DOHH2 (cell line): ENCODE results near the gene PLXNB3.

Experiments
- H3F3A ChIP-seq: fragments of 200-600 bp; sonication (generic), shearing (Covaris generic); 2 replicates; pipeline ENCODE4 v1.6.0; 2016; ENCODE audit warnings: antibody characterized with exemption, mild to moderate bottlenecking; ENCODE audit not compliant: control insufficient read depth, insufficient read depth
- H3K27ac ChIP-seq: fragments of 200-600 bp; sonication (generic); 2 replicates; pipeline ENCODE4 v1.5.1; 2014; ENCODE audit warnings: low read depth, mild to moderate bottlenecking, low read length, moderate library complexity
- H3K27me3 ChIP-seq: fragments of 200-600 bp; sonication (generic); 2 replicates; pipeline ENCODE4 v1.6.1; 2014; ENCODE audit warnings: mild to moderate bottlenecking, low read length, mixed read lengths; ENCODE audit not compliant: control insufficient read depth
- H3K36me3 ChIP-seq: fragments of 200-600 bp; sonication (generic); 2 replicates; pipeline ENCODE4 v1.6.1; 2014; ENCODE audit warnings: mild to moderate bottlenecking, low read length, moderate library complexity, mixed read lengths; ENCODE audit not compliant: control insufficient read depth
- H3K4me1 ChIP-seq: fragments of 200-600 bp; sonication (generic); 2 replicates; pipeline ENCODE4 v1.6.1; 2014; ENCODE audit warnings: mild to moderate bottlenecking, low read length, mixed read lengths; ENCODE audit not compliant: control insufficient read depth
- H3K4me2 ChIP-seq: fragments of 200-600 bp; sonication (generic); 2 replicates; pipeline ENCODE4 v1.6.0; 2014; ENCODE audit warnings: mild to moderate bottlenecking, low read length, moderate library complexity
- H3K4me3 ChIP-seq: fragments of 200-600 bp; sonication (generic); 2 replicates; pipeline ENCODE4 v1.5.1; 2014; ENCODE audit warnings: mild to moderate bottlenecking, low read length, mixed read lengths
- H3K79me2 ChIP-seq: fragments of 200-600 bp; sonication (generic); 2 replicates; pipeline ENCODE4 v1.6.1; 2014; ENCODE audit warnings: mild to moderate bottlenecking, low read length, mixed read lengths; ENCODE audit not compliant: control insufficient read depth
- H3K9me2 ChIP-seq: fragments of 200-600 bp; sonication (generic); replicated peaks from 2 replicates; pipeline ENCODE4 v1.6.1; 2014; ENCODE audit warnings: mild to moderate bottlenecking, low read length, mixed read lengths; ENCODE audit not compliant: control insufficient read depth
- H3K9me3 ChIP-seq: fragments of 200-600 bp; sonication (generic); 2 replicates; pipeline ENCODE4 v1.6.1; 2014; ENCODE audit warnings: antibody characterized with exemption, low read length, mixed read lengths; ENCODE audit not compliant: control insufficient read depth, insufficient read depth
- H4K20me1 ChIP-seq: fragments of 200-600 bp; sonication (generic); 2 replicates; pipeline ENCODE4 v1.6.0; 2014; ENCODE audit warnings: low read depth, mild to moderate bottlenecking, antibody characterized with exemption, low read length, moderate library complexity; ENCODE audit not compliant: control insufficient read depth, insufficient read depth
- CTCF ChIP-seq: fragments of 200-600 bp; sonication (generic); IDR thresholded peaks from one replicate; pipeline ENCODE4 v1.5.1; 2014; ENCODE audit warnings: antibody characterized with exemption, mild to moderate bottlenecking, low read depth, low read length; ENCODE audit not compliant: poor library complexity, severe bottlenecking
- EZH2phosphoT487 ChIP-seq: fragments of 200-600 bp; sonication (generic); IDR thresholded peaks from 2 replicates; pipeline ENCODE4 v1.6.1; 2017; ENCODE audit warnings: borderline replicate concordance, mild to moderate bottlenecking, antibody characterized with exemption, low read length, moderate library complexity, mixed read lengths

Gene PLXNB3

GRCh38 chrX:153738056-153738605 is 25.9 kb upstream of the PLXNB3 start:
- no peaks in the 10 kb centered on the region for H3K36me3 ChIP-seq
- no peaks in the 10 kb centered on the region for H4K20me1 ChIP-seq
- no peak for TF ChIP-seq EZH2phosphoT487
- no peak for TF ChIP-seq CTCF
- H3K79me2 ChIP-seq = no peaks in the 10 kb centered on the region
- H3K27me3 ChIP-seq = no peaks in the 10 kb centered on the region
- H3K27ac ChIP-seq = no peak overlapping the region
- no peaks in the 10 kb centered on the region for H3K9me2 ChIP-seq
- peaks cover 12% of the 10 kb centered on the region for H3K4me1 ChIP-seq
- no peak overlapping the region for H3K4me2 ChIP-seq
- H3K9me3 ChIP-seq = no peaks in the 10 kb centered on the region
- no peak overlapping the region for H3K4me3 ChIP-seq
- no peaks in the 10 kb centered on the region for H3F3A ChIP-seq

DNA sequence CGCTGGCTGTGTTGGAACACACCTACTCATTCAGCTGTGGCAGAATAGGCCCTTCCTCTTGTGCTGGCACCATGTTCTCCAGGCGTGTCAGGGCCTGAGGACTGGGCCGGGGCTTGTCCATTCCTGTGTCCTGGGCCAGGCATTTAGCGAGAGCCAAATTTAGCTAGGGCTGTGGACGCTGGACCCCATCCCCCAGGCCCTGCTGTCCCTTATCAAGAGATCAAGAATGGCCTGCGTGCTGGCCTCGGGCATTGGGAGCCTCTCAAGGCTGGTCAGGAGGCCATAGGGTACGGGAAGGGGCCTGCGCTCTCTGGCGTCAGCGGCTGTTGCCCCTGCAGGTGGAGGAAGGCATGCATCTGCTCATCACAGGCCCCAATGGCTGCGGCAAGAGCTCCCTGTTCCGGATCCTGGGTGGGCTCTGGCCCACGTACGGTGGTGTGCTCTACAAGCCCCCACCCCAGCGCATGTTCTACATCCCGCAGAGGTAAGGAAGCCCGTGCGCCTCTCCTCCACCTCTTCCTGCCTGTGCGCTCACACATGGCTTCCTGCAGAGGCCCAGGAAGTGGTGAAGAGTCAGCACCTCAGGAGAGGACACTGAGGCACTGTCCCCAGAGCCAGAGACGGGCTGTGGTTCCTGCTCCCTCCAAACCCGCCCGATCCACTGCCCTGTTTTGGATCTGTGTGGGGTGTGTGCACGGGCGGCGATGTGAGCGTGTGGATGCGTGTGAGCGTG is 24.1 kb upstream of the PLXNB3 start:
- no peaks in the 10 kb centered on the region for H3K9me2 ChIP-seq
- no peaks in the 10 kb centered on the region for H3K36me3 ChIP-seq
- no peak overlapping the region for H3K4me2 ChIP-seq
- no peaks in the 10 kb centered on the region for H3K79me2 ChIP-seq
- H3K4me3 ChIP-seq = no peak overlapping the region
- H4K20me1 ChIP-seq = no peaks in the 10 kb centered on the region
- H3K9me3 ChIP-seq = no peaks in the 10 kb centered on the region
- H3K27me3 ChIP-seq = no peaks in the 10 kb centered on the region
- H3K4me1 ChIP-seq = peaks cover 14% of the 10 kb centered on the region
- no peaks in the 10 kb centered on the region for H3F3A ChIP-seq
- TF ChIP-seq CTCF = no peak
- TF ChIP-seq EZH2phosphoT487 = no peak
- no peak overlapping the region for H3K27ac ChIP-seq

GRCh38 chrX:153740631-153741222 is 23.3 kb upstream of the PLXNB3 start:
- Histone ChIP-seq H3K27ac (no peak overlapping the region), H3K4me1 (peaks cover 6% of the 10 kb centered on the region), H3K36me3 (no peaks in the 10 kb centered on the region), H3F3A (no peaks in the 10 kb centered on the region), H3K9me2 (no peaks in the 10 kb centered on the region), H4K20me1 (no peaks in the 10 kb centered on the region), H3K4me3 (no peak overlapping the region), H3K4me2 (no peak overlapping the region), H3K79me2 (no peaks in the 10 kb centered on the region), H3K27me3 (no peaks in the 10 kb centered on the region), H3K9me3 (no peaks in the 10 kb centered on the region)
- TF ChIP-seq EZH2phosphoT487 (no peak), CTCF (no peak)
